OCI-LY7 (cell line): Measurements from ENCODE around the gene TYW1.
"Not testable (repeated sequence)": the region's sequence is repeated elsewhere in the genome, so short reads cannot be mapped to it uniquely, and the experiment has no call there.

ENCODE experiments used
- CTCF ChIP-seq: fragments of 200-600 bp; sonication (generic); conservative IDR thresholded peaks from 2 replicates; pipeline ENCODE4 v1.5.1; 2014; ENCODE audit warnings: mild to moderate bottlenecking, antibody characterized with exemption, low read length, moderate library complexity, mixed read lengths
- EZH2phosphoT487 ChIP-seq: fragments of 200-600 bp; sonication (generic); IDR thresholded peaks from 2 replicates; pipeline ENCODE4 v1.6.1; 2018; ENCODE audit warnings: low read depth, borderline replicate concordance, mild to moderate bottlenecking, mixed run types, antibody characterized with exemption, low read length, moderate library complexity, mixed read lengths

GRCh38 chr7:67004145-67004544, 7.5 kb downstream of the TYW1 start:
- not testable (repeated sequence) for TF ChIP-seq CTCF, EZH2phosphoT487
